Sigmoid colon (tissue), 4 donors: Measurements from ENCODE around the gene APOL6.

Source experiments
- CTCF ChIP-seq, 4 experiments: fragments of 450-650 bp in 3 of 4; fragments of 200-600 bp in 1 of 4; IDR thresholded peaks; one replicate each; pipeline ENCODE4 v1.5.1; 2016 to 2019; ENCODE audit warnings: antibody characterized with exemption in 4 of 4, mild to moderate bottlenecking in 3 of 4, moderate library complexity in 2 of 4
- POLR2A ChIP-seq, 2 donors: fragments of 450-650 bp; IDR thresholded peaks; one replicate each; pipeline ENCODE4 v1.6.1; 2016; ENCODE audit warnings: antibody characterized with exemption in 2 of 2, mild to moderate bottlenecking in 2 of 2, moderate library complexity in 2 of 2
- POLR2AphosphoS5 ChIP-seq, 4 donors: sonication (generic); formaldehyde crosslinking; IDR thresholded peaks; one replicate each; pipeline ENCODE4 v1.6.1; 2017; ENCODE audit warnings: antibody characterized with exemption in 4 of 4

- TF ChIP-seq CTCF (IDR thresholded peaks at IDR 0.05) = no peak
- no peak for TF ChIP-seq POLR2AphosphoS5 (IDR thresholded peaks at IDR 0.05)
- no peak for TF ChIP-seq POLR2A (IDR thresholded peaks at IDR 0.05)
These were observed 37.5 kb downstream of the APOL6 start for GRCh38 chr22:35685731-35686130.
